ELR (cell line): ENCODE measurements around the gene LHX1.

Experiments
- DNase-seq: peaks from one replicate; pipeline ENCODE4 v3.0.0-alpha.2; 2015; ENCODE audit warnings: low read depth

LHX1 gene

DNA sequence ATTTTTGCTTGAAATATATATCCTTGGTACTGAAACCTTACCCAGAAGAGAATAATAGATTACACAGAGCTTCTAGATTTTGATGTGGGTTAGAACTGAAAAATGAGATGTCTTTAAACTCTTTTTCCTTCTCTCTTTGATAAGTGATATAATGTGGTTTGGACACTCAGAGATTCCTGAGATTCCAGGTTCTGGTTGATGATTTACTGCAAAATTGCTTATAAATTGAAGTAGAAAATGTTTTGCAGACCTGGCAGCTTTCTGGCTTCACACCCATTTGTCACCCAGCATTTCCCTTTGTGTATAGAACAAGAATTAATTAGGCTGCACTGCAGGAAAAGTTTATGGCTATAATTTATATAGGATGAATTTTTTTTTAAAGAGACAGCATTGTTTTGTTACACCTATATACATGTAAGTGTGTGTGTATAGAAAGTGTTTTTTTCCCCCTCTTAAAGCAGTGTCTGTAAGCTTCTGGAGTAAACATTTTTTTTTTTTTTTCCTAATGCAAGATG, 35.0 kb downstream of the LHX1 start:
- no peak for DNase-seq

DNA sequence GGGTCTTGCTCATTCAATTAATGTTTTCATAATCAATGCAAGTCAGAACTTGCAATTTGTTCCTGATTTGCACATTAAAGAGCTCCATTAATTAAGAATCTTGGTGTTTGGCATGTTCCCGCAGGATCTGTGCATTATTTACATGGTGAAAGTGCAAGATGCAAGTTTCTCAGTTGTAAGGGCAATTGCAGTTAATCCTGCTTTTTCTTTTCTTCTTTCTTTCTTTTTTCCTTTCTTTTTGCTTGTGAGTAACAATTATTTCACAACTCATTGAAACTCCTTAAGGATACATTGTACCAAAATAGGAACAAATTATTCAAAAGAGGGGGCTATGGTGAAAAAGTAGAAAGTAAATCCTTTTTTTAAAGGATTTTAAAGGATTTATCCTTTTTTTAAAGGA, 35.6 kb downstream of the LHX1 start:
- DNase-seq: no peak

DNA sequence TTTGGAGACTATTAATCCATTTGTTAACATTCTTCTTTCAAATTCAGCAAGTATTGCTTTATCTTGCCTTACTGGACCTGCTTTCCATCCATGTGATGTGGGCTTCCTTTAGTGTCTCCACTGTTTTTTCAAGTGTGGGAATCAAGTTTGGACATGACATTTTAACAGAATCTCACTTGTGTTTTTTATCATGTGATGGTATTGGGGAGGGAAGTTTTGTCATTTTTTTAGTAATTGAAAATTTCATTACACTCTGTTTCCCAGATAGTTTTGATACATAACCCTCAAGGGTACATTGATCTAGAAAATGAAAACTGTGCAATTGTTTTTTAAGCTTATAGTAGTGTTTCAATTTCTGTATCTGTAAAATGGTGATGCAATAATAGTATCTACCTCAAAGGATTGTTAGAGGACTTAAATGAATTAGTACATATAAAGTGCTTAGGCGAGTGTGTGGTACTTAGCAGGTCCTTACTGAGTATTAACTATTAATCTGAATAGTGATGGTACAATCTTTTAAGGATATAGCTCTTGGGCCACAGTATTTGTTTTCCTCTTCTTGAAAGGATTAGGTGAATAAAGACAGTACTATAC, 38.7 kb downstream of the LHX1 start:
- DNase-seq: no peak

DNA sequence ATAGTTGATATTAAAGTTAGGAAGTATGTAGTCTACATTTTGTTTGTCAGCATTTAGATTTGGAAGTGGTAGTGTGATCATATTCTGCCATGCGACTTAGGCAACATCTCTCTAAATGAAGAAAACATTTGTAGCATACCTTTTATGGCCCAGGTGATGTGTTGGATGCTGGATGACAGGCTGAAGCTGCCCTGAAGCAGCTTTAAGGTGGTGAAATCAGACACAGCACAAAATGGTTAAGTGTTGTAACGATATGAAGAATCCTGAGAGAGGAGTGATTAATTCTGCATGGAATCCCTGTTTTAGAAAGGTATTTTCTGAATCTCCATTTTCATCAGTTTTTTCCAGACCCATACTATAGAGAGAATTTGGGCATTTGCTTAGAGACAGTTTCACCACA, 39.8 kb downstream of the LHX1 start:
- DNase-seq: no peak

DNA sequence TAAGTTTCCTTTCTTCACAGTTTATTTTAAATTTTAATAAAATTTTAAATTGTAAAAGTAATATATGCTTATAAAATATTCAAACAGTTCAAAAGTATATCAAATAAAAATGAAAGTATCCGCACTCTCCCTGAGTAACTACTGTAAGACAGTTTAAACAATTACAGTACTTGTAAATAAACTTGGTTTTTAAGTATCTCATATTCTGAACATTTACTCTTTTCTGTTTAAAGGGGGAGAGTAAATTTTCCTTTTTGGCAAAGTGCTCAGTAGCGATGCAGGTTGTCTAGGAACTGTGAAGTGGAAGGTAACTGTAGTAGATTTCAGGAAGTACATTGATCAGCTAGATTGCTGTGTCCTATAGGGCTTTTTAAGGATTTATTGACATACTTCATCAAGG, 40.3 kb downstream of the LHX1 start:
- DNase-seq: no peak

DNA sequence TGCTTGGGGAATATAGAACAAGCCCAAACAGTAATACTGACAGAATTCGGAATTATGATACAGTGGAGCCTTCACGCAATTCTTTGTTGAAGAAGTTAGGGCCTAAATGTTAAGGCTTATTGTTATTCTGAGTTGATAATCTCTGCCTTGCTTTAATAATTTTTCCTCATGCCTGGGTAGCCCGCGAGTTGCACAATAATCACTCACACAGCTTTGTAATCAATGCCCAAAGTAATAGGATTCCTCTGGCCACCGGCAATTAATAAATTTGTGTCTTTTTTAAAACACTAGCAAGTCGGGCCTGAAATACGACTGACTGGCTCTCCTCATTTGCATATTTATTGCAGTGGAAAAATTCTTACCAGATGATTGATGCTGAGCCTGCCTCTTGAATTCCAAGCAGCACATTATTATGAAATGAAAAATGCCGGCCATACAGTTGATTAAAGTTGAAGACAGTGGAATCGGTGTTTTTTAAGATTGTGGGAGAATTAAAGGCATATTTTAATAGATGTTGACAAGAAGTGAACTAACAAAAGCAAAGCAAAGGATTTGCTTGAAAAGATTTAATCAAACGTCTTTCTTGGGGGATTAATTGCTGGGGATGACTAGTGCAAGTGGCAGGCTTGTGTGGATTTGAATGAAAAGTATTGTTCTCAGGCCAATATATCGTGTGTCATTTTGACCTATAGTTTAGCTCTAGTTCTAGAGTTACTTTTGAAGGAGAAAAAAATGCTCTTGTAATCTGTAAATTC, 41.7 kb downstream of the LHX1 start:
- DNase-seq: peak; percentile 6

DNA sequence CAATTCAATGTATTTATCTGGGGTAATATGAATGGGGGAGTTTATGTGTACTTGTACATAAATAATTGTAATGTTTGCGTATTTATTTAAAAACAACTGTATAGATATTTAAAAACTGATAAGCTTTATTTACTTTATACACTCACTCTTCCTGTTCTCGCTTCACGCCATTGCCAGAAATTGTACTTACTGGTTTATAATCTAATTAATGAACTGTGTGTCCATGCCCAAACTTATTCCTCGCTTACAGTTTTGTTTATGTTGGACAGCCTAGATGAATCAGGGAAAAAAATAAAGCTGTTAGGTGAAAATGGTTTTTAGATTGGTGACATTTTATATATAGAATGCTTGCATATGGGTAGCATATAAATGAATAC, 42.3 kb downstream of the LHX1 start:
- DNase-seq: no peak

DNA sequence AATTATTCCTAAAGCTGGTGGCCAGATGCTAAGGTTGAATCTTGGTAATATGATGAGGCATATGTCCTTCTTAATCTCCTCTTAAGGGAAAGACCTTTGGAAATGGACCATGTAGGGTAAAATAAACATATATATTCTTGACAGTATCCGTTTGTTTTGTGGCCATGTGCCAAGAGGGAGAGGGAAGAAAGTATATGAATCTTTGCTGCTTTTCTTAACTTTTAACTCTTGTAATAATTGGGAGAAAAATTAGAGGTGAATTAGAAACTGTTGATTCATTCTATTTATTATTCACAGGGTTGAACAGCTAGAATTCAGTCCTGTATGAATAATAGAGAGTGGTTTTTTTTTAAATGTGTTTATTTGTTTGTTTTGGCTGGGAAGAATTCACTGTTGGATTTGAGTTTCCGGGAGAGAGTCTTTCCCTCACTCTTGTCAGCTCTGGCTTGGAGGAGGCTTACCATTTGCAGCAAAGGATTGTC, 43.0 kb downstream of the LHX1 start:
- DNase-seq: no peak

DNA sequence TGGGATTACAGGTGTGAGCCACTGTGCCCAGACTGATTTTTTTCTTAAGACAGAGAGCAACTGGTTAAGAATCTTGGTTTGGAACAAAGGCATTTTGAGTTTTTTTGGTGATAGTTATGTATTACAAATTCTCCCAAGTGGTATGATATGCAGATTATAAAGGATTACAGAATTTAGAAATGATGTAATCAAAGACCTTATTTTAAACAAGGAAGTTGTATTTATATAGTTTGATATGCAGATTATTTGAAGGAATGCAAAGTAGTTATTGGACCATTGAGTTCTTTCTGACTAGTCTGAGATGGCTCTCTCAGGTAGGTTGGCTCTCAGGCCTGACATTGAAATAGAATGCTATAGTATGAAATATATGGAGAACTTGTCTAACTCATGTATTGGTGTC, 46.3 kb downstream of the LHX1 start:
- no peak for DNase-seq

DNA sequence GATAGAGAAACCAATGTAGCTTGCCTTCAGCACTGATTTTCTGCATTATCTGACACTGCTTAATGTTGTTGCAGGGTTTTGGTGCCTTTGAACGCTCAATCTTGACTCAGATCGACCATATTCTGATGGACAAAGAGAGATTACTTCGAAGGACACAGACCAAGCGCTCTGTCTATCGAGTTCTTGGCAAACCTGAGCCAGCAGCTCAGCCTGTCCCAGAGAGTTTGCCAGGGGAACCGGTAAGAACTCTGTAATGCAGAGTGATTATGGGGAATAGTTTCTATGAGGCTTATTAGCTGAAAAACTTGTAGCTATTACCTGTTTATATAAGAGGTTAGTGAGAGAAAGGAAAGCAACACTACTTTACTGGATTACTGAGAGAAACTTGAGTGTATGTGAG, 51.9 kb downstream of the LHX1 start:
- no peak for DNase-seq

DNA sequence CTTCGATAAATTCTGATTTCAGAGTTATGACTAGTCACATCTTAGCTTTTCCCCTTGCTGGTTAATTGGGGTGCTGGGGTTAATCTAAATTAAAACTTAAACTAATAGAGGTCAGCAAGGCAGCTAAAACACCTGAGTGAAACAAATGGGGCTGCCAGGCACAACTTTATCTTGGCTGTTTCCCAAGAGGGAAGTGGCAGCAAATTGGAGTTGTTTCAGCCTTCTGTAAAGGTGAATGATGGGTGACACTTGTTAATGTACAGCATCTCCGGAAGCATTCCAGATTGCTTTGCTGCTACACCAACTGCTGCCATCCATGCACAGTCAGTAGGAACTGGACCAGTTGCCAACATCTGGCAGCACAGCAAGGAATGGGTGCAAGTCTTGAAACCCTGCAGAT, 55.4 kb downstream of the LHX1 start:
- DNase-seq: no peak

DNA sequence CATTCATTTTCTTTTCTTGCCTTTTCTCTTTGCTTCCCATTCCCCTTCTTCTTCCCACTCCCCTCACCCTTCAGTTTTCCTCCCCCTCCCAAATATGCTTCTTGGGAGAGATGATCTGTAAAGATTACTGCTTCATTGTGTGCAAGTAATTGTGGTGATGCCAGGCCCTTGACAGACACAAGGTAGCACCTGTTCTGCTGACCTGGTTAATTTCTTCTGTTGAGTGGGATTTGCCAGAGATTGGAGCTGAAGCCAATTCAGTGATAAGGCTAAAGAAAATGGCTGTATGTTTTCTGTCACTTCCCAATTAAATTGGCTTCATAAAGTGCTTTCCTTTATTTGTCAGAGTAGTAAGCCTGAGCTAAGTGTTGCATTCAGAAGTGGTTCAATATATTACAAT, 56.0 kb downstream of the LHX1 start:
- no peak for DNase-seq
